Calu3 (cell line): ENCODE measurements around the gene GRAP2. TPM values are rescaled to one million over a fixed set of nuclear protein-coding genes. Genes with fewer than 3 reads are reported as not detected.

Experiments
- BruUV-seq: library from RNA; stranded (reverse); fragments of 400-500 nt; replicated peaks from 2 replicates; lab custom pipeline; 2021; lab: Mats Ljungman, UMichigan
- CTCF ChIA-PET: fragments of 300-600 bp; sonication (Branson Sonifier 250); formaldehyde crosslinking; loops from one replicate; lab custom pipeline; 2022; ENCODE audit warnings: antibody characterized with exemption; lab: Charles Lee
- DNase-seq: peaks from one replicate; pipeline ENCODE4 v3.0.0; 2022
- H3K27ac Mint-ChIP-seq: one replicate; pipeline ENCODE4 v1.8.0; 2022; ENCODE audit warnings: mixed read lengths; ENCODE audit not compliant: unreplicated experiment
- H3K27me3 Mint-ChIP-seq: one replicate; pipeline ENCODE4 v1.8.0; 2022; ENCODE audit warnings: mixed read lengths; ENCODE audit not compliant: unreplicated experiment
- H3K36me3 Mint-ChIP-seq: one replicate; pipeline ENCODE4 v1.8.0; 2022; ENCODE audit warnings: mild to moderate bottlenecking, moderate library complexity, mixed read lengths; ENCODE audit not compliant: insufficient read depth, unreplicated experiment
- H3K4me1 Mint-ChIP-seq: one replicate; pipeline ENCODE4 v1.8.0; 2022; ENCODE audit warnings: mild to moderate bottlenecking, low read depth, mixed read lengths; ENCODE audit not compliant: unreplicated experiment
- H3K4me3 Mint-ChIP-seq: one replicate; pipeline ENCODE4 v1.8.0; 2022; ENCODE audit warnings: mild to moderate bottlenecking, low read depth, moderate library complexity, mixed read lengths; ENCODE audit not compliant: unreplicated experiment
- H3K9me3 Mint-ChIP-seq: one replicate; pipeline ENCODE4 v1.8.0; 2022; ENCODE audit warnings: low read depth, mixed read lengths; ENCODE audit not compliant: unreplicated experiment
- intact Hi-C: fragments of 100-400 bp; cut with micrococcal nuclease; formaldehyde crosslinking; loops from one replicate; pipeline ENCODE4 v1.10.0; 2022; ENCODE audit not compliant: unreplicated experiment
- total RNA-seq: library from RNA; stranded (reverse); gene quantifications from 2 replicates; pipeline ENCODE4 v1.2.3, GENCODE V29; 2022
- TF ChIP-seq, protein P1 (sequence below): fragments of 200-600 bp; IDR thresholded peaks from one replicate; pipeline ENCODE4 v1.8.0; 2022; ENCODE audit warnings: antibody characterized with exemption; ENCODE audit not compliant: unreplicated experiment

The GRAP2 gene
- total RNA-seq, 1 experiment from 2014 or later = not detected

DNA sequence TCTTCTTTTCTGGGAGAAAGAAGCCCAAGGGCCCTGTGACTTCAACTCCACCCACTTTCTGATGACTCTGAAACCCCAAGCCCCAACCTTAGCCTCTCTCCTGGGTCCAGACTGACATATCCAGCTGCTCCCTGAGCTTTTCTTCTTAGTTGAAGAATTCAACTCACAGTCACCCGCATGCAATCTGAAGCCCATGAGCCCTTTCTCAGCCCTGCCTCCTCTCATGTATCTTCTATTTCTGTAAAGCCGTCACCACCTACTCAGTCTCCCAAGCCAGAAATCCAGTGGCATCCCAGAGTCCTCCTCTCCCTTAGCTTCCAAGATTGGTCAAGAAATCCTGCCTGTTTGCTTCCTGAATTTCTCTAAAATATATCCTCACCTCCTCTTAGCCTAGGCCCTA is 52.2 kb downstream of the GRAP2 start:
- no peak overlapping the region for H3K27ac Mint-ChIP-seq
- CTCF ChIA-PET = interaction anchor here (0.7 to 1.5 kb wide), 6 partner anchors 20 to 72 kb away, joined by 3 to 5 read pairs (median 3); no protein-coding TSS in a partner anchor

DNA sequence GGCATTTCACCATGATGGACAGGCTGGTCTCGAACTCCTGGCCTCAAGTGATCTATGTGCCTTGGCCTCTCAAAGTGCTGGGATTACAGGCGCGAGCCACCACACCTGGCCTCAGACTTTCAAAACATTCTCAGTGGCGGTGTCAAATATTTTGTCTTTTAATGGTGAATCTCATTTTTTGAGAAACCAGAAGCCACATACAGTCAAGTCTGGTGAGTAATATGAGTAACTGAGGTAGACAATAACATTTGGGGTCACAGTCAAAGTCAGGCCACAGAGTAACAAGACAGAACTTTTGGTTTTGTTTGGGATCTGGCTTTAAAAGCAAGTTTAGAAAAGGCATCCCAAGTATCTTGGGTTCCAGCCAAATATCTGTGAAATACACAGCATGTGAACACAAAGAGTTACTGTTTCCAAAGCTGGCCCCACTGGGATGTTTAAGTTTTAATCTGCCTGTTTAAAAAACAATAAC is 53.7 kb downstream of the GRAP2 start:
- Mint-ChIP-seq H3K4me1 (peaks cover 5% of the 10 kb centered on the region), H3K36me3 (peaks cover 5% of the 10 kb centered on the region), H3K4me3 (no peak overlapping the region), H3K9me3 (no peaks in the 10 kb centered on the region), H3K27me3 (peaks cover 30% of the 10 kb centered on the region), H3K27ac (no peak overlapping the region)
- intact Hi-C loops = no loop called here
- TF ChIP-seq, protein P1, sequence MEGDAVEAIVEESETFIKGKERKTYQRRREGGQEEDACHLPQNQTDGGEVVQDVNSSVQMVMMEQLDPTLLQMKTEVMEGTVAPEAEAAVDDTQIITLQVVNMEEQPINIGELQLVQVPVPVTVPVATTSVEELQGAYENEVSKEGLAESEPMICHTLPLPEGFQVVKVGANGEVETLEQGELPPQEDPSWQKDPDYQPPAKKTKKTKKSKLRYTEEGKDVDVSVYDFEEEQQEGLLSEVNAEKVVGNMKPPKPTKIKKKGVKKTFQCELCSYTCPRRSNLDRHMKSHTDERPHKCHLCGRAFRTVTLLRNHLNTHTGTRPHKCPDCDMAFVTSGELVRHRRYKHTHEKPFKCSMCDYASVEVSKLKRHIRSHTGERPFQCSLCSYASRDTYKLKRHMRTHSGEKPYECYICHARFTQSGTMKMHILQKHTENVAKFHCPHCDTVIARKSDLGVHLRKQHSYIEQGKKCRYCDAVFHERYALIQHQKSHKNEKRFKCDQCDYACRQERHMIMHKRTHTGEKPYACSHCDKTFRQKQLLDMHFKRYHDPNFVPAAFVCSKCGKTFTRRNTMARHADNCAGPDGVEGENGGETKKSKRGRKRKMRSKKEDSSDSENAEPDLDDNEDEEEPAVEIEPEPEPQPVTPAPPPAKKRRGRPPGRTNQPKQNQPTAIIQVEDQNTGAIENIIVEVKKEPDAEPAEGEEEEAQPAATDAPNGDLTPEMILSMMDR = no peak
- peak; percentile 25 for DNase-seq
- BruUV-seq = no TSS peak
- CTCF ChIA-PET = no interaction called here

More for the DNA sequence above, 52.2 kb downstream of the GRAP2 start:
- TF ChIP-seq, protein P1 = no peak
- no peak for DNase-seq
- no peaks in the 10 kb centered on the region for H3K9me3 Mint-ChIP-seq
- no peak overlapping the region for H3K4me3 Mint-ChIP-seq
- intact Hi-C loops = no loop called here
- H3K4me1 Mint-ChIP-seq = peaks cover 7% of the 10 kb centered on the region
- BruUV-seq = no TSS peak
- H3K27me3 Mint-ChIP-seq = peaks cover 30% of the 10 kb centered on the region
- H3K36me3 Mint-ChIP-seq = no peaks in the 10 kb centered on the region

DNA sequence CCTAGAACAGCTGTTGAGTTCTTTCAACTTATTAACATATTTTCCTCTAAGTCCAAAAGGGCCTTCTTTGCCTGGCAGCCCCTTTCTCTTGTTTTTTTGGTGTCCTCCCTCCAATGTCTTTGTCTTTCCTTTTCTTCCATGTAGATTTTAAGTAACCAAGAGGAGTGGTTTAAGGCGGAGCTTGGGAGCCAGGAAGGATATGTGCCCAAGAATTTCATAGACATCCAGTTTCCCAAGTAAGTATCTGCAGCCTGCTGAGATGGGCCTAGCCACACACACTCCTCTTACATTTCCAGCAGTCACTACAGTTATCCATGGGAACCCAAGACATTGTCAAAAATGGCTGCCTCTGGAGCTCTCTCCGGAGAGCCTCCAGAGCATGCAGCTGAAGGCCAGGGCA is 54.8 kb downstream of the GRAP2 start:
- BruUV-seq = no TSS peak
- Mint-ChIP-seq H3K9me3 (no peaks in the 10 kb centered on the region), H3K36me3 (peaks cover 5% of the 10 kb centered on the region), H3K27me3 (peaks cover 34% of the 10 kb centered on the region), H3K27ac (no peak overlapping the region), H3K4me1 (peaks cover 12% of the 10 kb centered on the region), H3K4me3 (no peak overlapping the region)
- CTCF ChIA-PET = no interaction called here
- no peak for DNase-seq
- intact Hi-C loops = no loop called here
- TF ChIP-seq, protein P1 = no peak

DNA sequence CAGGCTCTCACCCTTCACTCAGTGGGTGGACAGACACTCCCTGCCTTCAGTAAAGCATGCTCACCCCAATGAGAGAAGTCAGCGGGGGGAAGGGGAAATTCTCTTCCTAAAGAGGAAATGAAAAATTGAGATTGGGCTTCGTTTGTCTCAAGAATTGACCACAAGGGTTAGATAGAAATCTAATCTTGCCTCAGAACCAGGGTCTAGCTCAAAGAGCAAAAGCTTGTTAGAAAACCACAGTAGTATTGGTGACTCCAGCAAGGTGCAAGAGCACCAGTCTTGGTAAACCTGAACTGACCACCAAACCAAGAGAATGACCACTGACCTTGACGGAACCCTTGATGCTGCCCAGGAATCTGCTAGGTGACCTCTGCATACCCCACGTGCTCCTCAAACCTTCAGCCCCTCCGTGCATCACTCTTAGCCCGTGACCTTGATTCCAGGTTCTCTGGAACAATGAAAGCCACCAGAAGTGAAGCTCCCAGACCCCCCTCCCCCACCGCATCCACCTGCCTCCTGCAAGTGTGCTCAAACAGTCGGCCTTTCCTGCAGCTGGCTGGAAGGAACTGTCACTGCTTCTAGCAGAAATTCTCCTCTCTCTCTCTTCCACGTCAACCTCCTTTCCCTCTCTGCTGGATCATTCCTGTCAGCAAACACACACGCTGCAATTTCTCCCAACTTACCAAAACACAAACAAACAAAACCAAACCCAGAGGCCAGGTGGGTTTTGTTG is 56.2 kb downstream of the GRAP2 start:
- TF ChIP-seq, protein P1 = no peak
- Mint-ChIP-seq H3K27ac (no peak overlapping the region), H3K27me3 (peaks cover 44% of the 10 kb centered on the region), H3K4me3 (no peak overlapping the region), H3K4me1 (peaks cover 12% of the 10 kb centered on the region), H3K9me3 (no peaks in the 10 kb centered on the region), H3K36me3 (peaks cover 5% of the 10 kb centered on the region)
- BruUV-seq = no TSS peak
- CTCF ChIA-PET = interaction anchor here (0.6 kb wide), 1 partner anchor 365 kb away, joined by 3 read pairs; no protein-coding TSS in a partner anchor
- DNase-seq = no peak
- intact Hi-C loops = no loop called here
